ENCODE measurements around the gene MTMR3.
A peak's percentile ranks its signal among the peaks of the same experiment; 100 is the strongest.

The MTMR3 gene

DNA sequence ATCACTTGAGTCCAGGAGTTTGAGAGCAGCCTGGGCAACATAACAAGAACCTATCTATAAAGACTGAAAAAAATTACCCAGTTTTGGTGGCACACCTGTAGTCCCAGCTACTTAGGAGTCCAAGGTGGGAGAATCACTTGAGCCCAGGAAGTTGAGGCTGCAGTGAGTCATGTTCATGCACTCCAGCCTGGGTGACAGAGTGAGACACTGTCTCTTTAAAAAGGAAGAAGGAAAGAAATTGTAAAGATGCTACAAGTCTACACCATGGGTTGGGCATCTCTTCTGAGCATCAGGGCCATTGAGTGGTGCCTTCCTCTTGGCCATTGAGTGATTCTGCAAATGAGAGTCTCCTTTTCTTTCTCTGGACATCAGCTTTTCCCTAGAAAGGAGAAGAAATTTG, 15.7 kb upstream of the MTMR3 start:
- no peak for FAIRE-seq
- no peak for DNase-seq (ENCODE audit: extremely low spot score, insufficient read length, low read depth)

DNA sequence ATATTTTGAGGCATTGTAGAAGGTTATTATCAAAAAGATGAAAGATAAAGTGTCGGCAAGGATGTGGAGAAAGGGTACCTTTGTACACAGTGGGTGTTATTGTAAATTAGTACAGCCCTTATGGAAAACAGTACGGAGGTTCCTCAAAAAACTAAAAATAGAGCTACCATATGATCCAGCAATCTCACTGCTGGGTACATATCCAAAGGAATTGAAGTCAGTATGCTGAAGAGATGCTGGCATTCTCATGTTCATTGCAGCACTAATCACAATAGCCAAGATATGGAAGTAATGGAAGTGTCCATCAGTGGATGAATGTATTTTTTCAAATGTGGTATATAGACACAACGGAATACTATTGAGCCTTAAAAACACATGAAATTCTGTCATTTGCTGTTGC, 15.1 kb upstream of the MTMR3 start:
- DNase-seq (ENCODE audit: extremely low spot score, insufficient read length, low read depth) (no peak), FAIRE-seq (no peak)

DNA sequence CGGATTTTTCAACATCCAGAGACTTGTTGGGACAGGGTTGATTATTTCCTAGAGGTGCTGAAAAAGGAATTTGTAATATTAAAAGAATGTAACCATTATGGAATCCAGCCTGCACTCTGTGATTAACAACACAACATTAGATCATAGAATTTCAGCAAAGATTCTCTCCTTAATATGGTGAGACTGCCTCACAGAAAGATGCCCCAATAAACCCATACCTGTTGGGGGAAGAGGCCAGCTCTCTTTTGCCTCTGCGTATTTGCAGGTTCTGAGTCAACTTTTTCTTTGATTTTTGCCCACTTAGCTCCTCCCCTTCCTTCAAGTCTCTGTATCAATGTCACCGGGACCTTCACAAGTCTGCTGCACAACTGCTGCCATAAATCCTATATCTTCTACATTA, 12.4 kb upstream of the MTMR3 start:
- DNase-seq (ENCODE audit: extremely low spot score, insufficient read length, low read depth) (no peak), FAIRE-seq (peak; percentile 44)

DNA sequence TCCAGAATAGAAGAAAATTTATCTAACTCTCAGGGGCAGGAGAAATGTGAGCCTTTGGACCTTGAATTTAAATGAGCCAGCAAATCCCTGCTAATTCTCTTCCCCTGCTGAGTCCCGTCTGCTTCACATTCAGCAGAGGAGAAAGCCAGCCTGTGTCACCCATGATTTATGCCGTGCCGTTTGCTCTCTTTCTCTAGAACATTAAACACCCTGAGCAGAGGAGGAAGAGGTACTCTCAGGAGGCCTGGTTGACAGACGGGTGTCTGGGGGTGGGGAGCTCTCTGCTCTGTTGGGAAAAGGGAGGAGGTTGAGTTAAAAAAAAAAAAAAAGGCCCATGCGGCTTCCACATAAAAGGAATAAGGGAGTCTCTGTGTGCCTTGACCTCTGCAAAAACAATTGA, 11.3 kb upstream of the MTMR3 start:
- DNase-seq (ENCODE audit: extremely low spot score, insufficient read length, low read depth) (no peak), FAIRE-seq (no peak)

DNA sequence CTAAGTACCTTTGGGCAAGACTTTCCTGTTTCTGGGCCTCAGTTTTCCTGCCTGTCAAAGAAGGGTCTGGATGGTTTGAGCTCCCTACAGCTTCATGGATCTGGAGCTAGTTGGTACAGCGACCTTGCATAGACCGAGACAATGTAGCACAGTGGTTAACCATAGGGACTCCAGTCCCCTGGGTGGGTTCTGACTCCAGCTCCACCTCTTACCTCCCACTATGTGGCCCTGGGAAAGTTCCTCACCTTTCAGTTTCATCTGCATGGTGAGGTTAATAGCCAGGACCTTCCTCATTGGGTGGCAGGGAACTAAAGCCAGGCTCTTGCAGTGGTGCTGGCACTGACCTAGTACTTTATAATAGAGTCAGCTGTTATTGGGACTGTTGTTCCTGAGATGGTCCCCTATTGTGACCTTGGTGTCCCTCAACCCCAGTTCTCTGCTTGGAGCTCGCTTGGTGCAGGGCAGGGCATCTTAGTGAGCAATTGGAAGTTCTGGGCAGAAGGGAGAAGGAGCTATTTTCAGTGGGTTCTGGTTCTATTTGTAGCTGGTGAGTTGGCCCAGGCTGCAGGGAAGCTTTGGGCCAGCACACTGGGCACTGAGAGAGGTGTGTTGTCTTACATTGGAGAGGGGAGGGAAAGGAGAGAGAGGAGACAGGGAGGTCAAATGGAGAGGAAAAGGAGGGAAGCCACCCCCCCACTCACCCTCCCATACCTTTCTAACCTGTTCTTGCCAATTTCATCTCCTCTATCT, 10.7 kb upstream of the MTMR3 start:
- FAIRE-seq (no peak), DNase-seq (ENCODE audit: extremely low spot score, insufficient read length, low read depth) (no peak)

DNA sequence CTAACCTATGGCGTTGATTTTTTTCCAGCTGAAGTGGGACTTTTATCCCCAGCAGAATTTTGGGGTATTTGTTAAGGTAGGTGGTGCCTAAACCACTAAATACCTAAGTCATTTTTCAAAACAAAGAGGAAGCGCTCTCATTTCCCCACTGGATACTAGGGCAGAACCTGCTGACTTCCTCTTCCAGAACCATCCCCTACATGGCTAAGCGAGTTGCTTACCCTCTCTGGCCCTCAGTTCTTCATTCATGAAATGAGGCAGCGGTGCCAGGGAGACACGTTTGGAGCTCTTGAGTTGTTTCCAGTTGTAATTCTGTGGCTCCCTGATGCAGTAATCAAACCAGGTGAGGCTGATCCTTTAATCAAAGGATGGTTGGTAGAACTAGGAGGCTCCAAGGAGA, 10.0 kb upstream of the MTMR3 start:
- FAIRE-seq (no peak), DNase-seq (ENCODE audit: extremely low spot score, insufficient read length, low read depth) (no peak)

DNA sequence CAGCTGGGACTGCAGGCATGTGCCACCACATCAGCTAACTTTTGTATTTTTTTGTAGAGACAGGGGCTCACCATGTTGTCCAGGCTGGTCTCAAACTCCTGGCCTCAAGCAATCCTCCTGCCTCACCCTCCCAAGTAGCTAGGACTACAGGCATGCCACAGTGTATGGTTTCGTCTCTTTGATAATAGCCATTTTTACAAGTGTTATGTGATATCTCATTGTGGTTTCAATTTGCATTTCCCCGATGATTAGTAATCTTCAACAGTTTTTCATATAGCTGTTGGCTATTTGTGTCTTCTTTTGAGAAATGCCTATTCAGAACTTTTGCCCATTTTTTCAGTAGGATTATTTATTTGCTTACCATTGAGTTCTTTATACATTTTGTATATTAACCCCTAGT, 9.0 kb upstream of the MTMR3 start:
- no peak for FAIRE-seq
- DNase-seq (ENCODE audit: extremely low spot score, insufficient read length, low read depth): no peak

DNA sequence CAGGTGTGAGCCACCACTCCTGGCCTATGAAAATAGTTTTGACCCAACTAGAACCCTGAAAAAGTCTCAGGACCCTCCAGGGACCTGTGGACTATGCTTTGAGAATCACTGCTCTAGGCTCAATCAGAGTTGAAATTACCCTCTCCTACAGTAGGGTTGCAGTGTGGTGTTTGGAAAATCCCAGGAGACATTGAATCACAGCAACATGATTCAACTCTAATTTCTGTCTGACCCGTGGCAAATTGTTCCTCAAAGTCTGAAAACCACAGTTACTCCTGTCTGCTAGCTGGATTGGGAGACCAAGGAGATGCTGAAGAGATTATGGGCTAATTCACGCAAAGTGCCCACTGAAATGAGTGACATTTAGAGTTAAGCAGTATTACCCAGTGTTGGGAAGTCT, 5.4 kb upstream of the MTMR3 start:
- FAIRE-seq (no peak), DNase-seq (ENCODE audit: extremely low spot score, insufficient read length, low read depth) (no peak)

DNA sequence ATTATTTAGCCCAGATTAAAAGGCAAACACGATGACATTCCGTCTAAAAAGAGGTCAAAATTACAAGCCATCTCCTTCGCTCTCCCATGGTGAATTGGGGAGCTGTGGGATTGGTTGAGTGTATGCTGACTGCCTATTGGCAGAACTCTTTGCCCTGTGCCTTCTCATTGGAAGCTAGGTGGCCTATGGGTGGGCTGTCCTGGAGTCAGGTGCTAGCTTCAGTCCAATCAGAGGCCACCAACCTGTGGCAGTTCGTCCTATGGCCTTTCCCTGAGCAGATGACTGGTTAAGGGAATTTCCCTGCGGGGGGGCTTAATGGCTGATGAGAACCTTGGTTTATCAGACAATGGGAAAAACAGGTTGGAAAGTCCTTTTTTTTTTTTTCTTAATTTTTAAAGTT, 3.2 kb upstream of the MTMR3 start:
- DNase-seq (ENCODE audit: extremely low spot score, insufficient read length, low read depth) (no peak), FAIRE-seq (no peak)

DNA sequence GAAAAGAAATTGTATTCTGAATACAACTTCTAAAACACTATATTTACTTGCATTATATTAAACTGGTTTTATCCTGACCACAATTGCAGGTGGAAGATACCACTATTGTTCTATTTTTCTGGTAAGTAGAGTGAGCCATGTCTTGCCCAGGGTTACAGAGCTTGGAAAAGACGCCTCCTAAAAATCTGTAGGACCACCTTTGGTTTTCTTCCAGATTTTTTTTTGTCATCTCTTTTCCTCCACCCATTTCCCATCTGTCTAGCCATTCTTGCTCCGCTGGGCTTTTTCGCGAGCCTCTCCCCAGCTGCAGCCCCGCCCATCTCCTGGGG, 294 bp upstream of the MTMR3 start:
- DNase-seq (ENCODE audit: extremely low spot score, insufficient read length, low read depth) (no peak), FAIRE-seq (peak; percentile 92)

DNA sequence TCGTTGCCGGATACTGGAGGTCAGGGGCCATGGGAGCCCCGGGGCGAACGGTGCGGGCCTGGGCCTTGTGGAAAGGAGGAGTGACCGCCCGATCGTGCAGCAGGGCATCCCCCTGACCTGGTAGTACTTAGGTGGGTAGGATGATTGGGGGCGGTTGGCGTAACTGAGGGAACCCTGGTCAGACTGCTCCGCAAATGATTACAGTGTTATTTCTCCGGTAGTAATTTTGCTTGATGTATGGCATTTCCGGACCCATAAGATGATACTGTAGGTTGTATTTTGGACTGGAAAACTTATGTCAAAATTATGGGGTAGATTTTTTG, 762 bp downstream of the MTMR3 start:
- DNase-seq (ENCODE audit: extremely low spot score, insufficient read length, low read depth) (no peak), FAIRE-seq (peak; percentile 38)

DNA sequence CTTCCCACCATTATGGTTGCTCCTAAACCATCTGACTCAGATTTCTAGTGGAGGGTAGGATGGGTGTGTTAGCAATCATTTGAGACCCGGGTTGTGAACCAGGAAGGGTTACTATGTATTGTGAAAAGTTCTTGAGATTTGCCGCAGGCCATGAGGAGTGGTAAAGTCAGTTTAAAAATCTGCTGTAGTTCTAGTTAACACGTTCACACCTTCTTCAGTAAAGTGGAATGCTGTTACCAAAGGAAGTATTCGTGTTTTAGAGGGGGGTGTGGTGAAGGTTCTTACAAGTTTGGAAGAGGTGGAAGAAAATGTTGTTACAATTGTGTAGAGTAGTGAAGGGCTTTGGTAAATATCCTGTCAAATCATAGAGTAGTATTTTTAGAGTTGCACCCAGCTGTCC, 2.6 kb downstream of the MTMR3 start:
- DNase-seq (ENCODE audit: extremely low spot score, insufficient read length, low read depth) (no peak), FAIRE-seq (no peak)

DNA sequence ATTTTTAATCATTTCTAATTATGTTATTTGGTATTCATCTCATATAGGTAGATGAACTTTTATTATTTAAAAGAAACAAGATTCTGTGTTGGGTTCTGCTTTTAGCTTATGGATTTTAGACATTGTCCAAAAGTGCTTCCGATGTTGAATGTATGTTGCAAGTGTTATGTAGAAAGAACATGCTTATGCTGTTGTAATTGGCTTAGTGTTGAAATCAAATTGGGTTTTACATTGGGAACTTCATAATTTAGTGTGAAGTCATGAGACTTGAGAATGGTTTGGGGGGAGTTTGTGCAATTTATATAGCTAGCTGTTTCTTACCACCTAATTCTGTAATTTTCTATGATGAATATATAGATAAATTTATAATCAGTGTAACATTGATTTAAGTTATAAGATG, 3.6 kb downstream of the MTMR3 start:
- no peak for FAIRE-seq
- no peak for DNase-seq (ENCODE audit: extremely low spot score, insufficient read length, low read depth)

DNA sequence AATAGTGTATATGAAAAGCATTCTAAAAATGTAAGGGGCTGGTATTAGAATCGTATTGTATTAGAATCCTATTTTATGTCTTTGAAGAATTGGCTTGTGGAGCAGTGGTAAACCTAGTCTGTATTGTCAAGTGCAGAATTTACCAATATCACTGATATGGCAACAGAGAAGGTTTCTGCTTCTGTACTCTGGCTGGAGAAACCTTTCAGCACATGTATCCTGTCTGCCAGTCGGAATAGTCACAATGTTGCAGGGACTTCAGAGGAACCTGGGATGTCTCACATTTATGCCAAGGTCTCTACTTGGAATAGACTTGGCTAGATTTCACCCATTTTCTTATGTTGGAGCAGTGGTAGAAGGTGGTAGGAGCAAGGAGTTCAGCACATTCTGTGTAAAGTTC, 4.4 kb downstream of the MTMR3 start:
- no peak for FAIRE-seq
- DNase-seq (ENCODE audit: extremely low spot score, insufficient read length, low read depth): no peak

DNA sequence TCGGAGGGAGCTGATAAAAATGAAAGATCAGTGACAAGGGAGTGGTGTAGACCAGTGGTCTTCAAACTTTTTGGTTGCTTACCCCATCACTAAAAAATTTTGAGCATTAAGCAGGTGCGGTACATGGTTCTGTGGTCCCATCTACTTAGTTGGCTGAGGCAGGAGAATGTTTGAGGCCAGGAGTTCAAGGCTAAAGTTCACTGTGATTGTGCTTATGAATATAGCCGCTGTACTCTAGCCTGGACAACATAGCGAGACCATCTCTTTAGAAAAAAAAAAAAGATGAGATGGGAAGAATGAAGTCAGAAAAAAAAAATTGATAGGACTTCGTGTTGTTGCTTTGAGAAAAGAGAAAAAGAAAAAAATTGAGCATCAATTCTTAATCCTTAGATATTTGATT, 7.8 kb downstream of the MTMR3 start:
- no peak for DNase-seq (ENCODE audit: extremely low spot score, insufficient read length, low read depth)
- no peak for FAIRE-seq

DNA sequence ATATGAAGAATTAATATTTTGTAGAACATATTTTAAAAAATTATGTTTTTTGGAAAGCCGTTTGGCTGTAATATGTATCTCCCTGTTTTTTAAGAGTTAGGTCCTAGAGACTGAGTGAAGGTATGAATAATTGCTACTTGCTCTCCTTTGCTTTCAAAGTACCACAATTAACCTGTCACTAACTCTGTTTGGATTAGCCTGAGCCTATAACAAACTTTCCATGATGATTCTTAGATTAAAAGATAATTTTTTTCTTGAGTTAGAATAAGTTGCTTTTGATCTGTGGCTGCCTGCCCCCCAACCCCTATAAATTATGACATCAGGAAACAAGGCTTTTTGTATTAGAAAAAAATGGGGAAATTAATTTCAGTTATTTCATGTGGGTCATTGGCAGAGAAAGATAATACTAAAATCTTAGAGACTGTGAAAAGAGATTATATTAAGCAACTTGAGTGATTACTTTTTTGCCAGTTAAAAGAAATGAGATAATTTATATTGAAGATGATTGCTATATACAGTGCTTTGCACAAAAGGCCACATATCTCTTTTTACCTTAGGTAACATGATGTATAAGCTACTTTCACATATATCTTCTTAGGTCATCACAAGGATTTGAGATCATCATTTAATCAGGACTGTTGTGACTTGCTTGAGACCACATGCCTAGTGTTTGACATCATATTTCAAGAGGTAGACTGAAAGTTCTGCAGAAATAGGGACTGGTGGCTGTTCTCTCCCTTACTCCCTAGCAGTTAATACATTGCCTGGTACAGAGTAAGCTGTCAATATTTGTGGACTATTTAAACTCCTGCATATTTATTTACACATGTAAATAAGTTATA, 9.6 kb downstream of the MTMR3 start:
- DNase-seq (ENCODE audit: extremely low spot score, insufficient read length, low read depth) (no peak), FAIRE-seq (no peak)

DNA sequence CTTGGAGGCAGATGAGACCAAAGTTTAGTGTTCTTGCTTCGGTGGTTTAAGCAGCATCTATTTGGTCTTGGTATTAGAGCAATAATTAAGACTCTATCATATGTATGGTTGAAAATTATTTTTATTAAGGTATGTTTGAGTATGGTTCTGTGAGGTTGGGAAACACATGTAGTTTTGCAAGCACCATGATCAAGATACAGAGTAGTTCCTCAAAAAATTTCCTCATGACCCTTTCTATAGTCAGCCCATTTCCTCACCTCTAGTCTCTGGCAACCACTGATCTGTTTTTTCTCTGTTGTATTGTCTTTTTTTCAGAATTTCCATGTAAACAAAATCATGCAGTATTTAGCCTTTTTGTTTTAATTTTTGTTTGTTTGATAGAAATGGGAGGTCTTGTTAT, 18.4 kb downstream of the MTMR3 start:
- DNase-seq (ENCODE audit: extremely low spot score, insufficient read length, low read depth) (no peak), FAIRE-seq (no peak)

DNA sequence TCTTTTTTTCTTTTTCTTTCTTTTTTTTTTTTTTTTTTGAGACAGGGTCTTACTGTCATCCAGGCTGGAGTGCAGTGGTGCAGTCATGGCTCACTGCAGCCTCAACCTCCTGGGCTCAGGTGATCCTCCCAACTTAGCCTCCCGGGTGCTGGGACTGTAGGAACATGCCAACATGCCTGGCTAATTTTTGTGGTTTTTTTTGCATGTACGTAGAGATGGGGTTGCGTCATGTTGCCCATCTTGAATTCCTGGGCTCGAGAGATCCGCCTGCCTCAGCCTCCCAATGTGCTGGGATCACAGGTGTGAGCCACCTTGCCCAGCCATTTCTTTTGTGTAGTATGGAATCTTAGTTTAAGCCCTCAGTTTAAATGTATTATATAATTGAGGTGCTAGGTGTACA, 20.4 kb downstream of the MTMR3 start:
- DNase-seq (ENCODE audit: extremely low spot score, insufficient read length, low read depth) (no peak), FAIRE-seq (no peak)

DNA sequence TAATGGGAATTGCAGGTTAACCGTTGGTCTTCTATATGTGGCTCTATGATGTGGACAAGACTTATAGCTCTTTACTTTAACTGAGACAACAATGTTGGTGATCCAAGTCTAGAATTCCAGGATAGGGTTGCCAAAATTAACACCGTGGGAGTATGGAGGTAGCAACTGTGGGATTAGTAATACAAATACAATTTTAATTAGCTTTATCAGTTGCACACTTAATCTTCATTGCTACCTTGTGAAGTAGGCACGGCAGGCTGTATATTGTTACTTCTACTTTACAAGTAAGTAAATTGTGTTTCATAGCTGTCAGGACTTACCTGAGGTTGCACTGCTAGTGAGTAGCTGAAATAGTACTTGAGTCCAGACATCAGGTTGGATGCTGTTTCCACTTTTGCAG, 21.0 kb downstream of the MTMR3 start:
- FAIRE-seq (no peak), DNase-seq (ENCODE audit: extremely low spot score, insufficient read length, low read depth) (no peak)

DNA sequence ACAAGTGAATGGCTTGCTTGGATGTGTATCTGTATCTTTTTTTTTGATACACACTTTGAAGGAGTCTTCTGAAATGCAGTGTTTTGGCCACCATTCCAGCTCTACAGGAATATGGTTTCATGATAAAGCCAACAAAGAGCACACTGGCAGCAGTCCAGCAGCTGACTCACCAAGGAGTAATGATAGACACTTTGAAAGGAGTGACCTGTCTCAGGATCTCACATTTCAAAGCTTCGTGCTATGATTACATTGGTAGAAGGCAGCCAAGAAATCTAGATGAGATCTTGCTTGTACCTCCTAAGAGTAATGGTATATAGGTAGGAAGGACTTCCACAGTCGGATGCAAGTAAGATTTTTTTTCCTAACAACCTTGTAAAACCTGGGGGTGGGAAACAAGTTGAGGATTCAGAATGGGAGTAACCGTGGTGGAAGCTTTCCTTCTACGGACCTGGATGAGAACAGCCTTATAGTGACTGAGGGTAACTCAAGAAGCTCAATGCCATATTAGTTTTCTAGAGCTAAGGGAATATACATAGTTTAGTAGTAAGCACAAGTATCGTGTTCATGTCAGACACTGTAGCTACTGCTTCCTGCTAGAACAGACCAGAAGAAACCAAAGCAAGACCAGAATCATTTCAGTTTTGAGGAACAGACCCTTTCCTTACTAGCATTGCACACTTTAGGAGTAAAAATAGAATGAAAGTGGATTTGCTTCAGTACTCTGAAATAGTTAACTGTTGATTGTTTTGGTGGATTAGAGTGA, 25.0 kb downstream of the MTMR3 start:
- DNase-seq (ENCODE audit: extremely low spot score, insufficient read length, low read depth): no peak

DNA sequence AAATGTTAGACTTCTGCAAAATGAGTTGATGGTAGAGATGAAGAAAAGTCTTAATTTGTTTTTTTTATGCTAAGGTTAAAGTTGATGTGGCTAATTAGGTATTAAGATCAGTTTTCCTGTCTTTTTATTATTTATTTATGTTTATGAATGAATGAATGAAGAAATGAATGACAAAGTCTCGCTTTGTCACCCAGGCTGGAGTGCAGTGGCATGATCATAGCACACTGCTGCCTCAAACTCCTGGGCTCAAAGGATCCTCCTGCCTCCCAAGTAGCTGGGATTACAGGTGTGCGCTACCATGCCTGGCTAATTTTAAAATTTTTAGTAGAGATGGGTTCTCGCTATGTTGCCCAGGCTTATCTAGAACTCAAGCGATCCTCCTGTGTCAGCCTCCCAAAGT, 29.2 kb downstream of the MTMR3 start:
- DNase-seq (ENCODE audit: extremely low spot score, insufficient read length, low read depth) (no peak), FAIRE-seq (no peak)

More for the DNA sequence above, 25.0 kb downstream of the MTMR3 start:
- no peak for FAIRE-seq

Data from GM18507 (cell line).